Small intestine (tissue), 7 donors: Measurements from ENCODE around the gene IL1RL2. TPM values are rescaled to one million over a fixed set of nuclear protein-coding genes. Genes with fewer than 3 reads are reported as not detected.

Experiments
- DNase-seq, 2 donors: peaks; one replicate each; pipeline versions ENCODE4 v3.0.0 to v3.0.0-alpha.2; 2013
- FAIRE-seq: peaks from 2 replicates; lab custom pipeline; 2012; peaks lifted over from hg19 to GRCh38; lab: Jason Lieb, UNC
- H3K27ac ChIP-seq, 3 donors: one replicate each; pipeline ENCODE4 v1.5.1; 2013; ENCODE audit warnings: low read length in 2 of 3, mild to moderate bottlenecking in 2 of 3, control low read depth in 1 of 3, inconsistent platforms in 1 of 3, low read depth in 1 of 3, moderate library complexity in 1 of 3
- H3K27me3 ChIP-seq, 3 donors: one replicate each; pipeline ENCODE4 v1.6.1; 2013; ENCODE audit warnings: low read length in 3 of 3, inconsistent platforms in 1 of 3; ENCODE audit not compliant: control insufficient read depth in 3 of 3, insufficient read depth in 3 of 3
- H3K36me3 ChIP-seq, 3 donors: one replicate each; pipeline ENCODE4 v1.6.1; 2013; ENCODE audit warnings: low read length in 3 of 3, inconsistent platforms in 1 of 3, low read depth in 1 of 3, mild to moderate bottlenecking in 1 of 3, moderate library complexity in 1 of 3; ENCODE audit not compliant: control insufficient read depth in 3 of 3, insufficient read depth in 2 of 3
- H3K4me1 ChIP-seq, 3 donors: one replicate each; pipeline ENCODE4 v1.6.1; 2013; ENCODE audit warnings: low read length in 2 of 3, inconsistent platforms in 1 of 3, low read depth in 1 of 3, mild to moderate bottlenecking in 1 of 3, moderate library complexity in 1 of 3; ENCODE audit not compliant: control insufficient read depth in 3 of 3, insufficient read depth in 2 of 3
- H3K4me3 ChIP-seq, 3 donors: one replicate each; pipeline ENCODE4 v1.5.1; 2013; ENCODE audit warnings: low read length in 3 of 3, control low read depth in 1 of 3, inconsistent platforms in 1 of 3, low read depth in 1 of 3, mild to moderate bottlenecking in 1 of 3, moderate library complexity in 1 of 3
- H3K9me3 ChIP-seq, 2 donors: one replicate each; pipeline ENCODE4 v1.6.1; 2013; ENCODE audit warnings: low read depth in 1 of 2, low read length in 1 of 2; ENCODE audit not compliant: control insufficient read depth in 2 of 2, insufficient read depth in 1 of 2
- WGBS, 3 donors: extraction: QIAGEN DNeasy Blood & Tissue Kit; methylation state at CpG; one replicate each; pipeline ENCODE4 v1.1.7; 2013; 5-methylcytosine and 5-hydroxymethylcytosine counted together
- polyA plus RNA-seq, 4 donors: library from polyadenylated mRNA; stranded (reverse) in 3 of 4; unstranded in 1 of 4; fragments of 200-250 nt in 3 of 4; fragments of 120-200 nt in 1 of 4; gene quantifications; one replicate each; pipeline versions ENCODE4 v1.2.1 to v1.2.3, GENCODE V29; 2013
- donor health status: healthy with polysubstance abuse.
- donor health status: control.
- donor health status: control.
- donor health status: Bipolar disorder and iron deficiency.
- donor health status: healthy.

IL1RL2 gene
- polyA plus RNA-seq, 4 donors: 0.25 to 0.34 TPM; not detected in 2

- no peak for DNase-seq
Measured at GRCh38 chr2:102181919-102182635, 4.7 kb upstream of the IL1RL2 start.

GRCh38 chr2:102184018-102184417 is 2.8 kb upstream of the IL1RL2 start:
- H3K27me3 ChIP-seq: peaks cover 0 to 25% (median 2%) of the 10 kb centered on the region in 3 donors
- WGBS, 3 donors: 60 to 72% (median 65%) methylated on average over 2 of the region's 2 CpGs
- H3K36me3 ChIP-seq: no peaks in the 10 kb centered on the region
- H3K4me3 ChIP-seq: no peak overlapping the region
- H3K4me1 ChIP-seq: peaks cover 0 to 3% (median 0%) of the 10 kb centered on the region in 3 donors
- H3K9me3 ChIP-seq: no peaks in the 10 kb centered on the region
- no peak for DNase-seq
- no peak overlapping the region for H3K27ac ChIP-seq
- FAIRE-seq: no peak

More at GRCh38 chr2:102181919-102182635, 4.7 kb upstream of the IL1RL2 start:
- H3K4me3 ChIP-seq: no peak overlapping the region
- FAIRE-seq: no peak
- H3K36me3 ChIP-seq: peaks cover 0 to 7% (median 0%) of the 10 kb centered on the region in 3 donors
- peaks cover 0 to 1% (median 0%) of the 10 kb centered on the region in 3 donors for H3K4me1 ChIP-seq
- no peaks in the 10 kb centered on the region for H3K9me3 ChIP-seq
- H3K27ac ChIP-seq: peak overlapping the region in 1 of 3 donors; percentile 9
- H3K27me3 ChIP-seq: peaks cover 0 to 13% (median 2%) of the 10 kb centered on the region in 3 donors
- WGBS, 3 donors: 70 to 79% (median 78%) methylated on average over 7 of the region's 7 CpGs

- Histone ChIP-seq H3K27me3 (peaks cover 0 to 25% (median 2%) of the 10 kb centered on the region in 3 donors), H3K4me3 (no peak overlapping the region), H3K9me3 (no peaks in the 10 kb centered on the region), H3K36me3 (no peaks in the 10 kb centered on the region), H3K27ac (no peak overlapping the region), H3K4me1 (peaks cover 0 to 3% (median 0%) of the 10 kb centered on the region in 3 donors)
- no peak for FAIRE-seq
- DNase-seq: no peak
- WGBS, 3 donors: 83 to 96% (median 88%) methylated on average over 1 of the region's 1 CpG
Measured at GRCh38 chr2:102184568-102184967, 2.3 kb upstream of the IL1RL2 start.

GRCh38 chr2:102185347-102185746 is 1.5 kb upstream of the IL1RL2 start:
- Histone ChIP-seq H3K9me3 (no peaks in the 10 kb centered on the region), H3K4me3 (no peak overlapping the region), H3K4me1 (peaks cover 0 to 7% (median 0%) of the 10 kb centered on the region in 3 donors), H3K27ac (no peak overlapping the region), H3K27me3 (peaks cover 0 to 25% (median 2%) of the 10 kb centered on the region in 3 donors), H3K36me3 (no peaks in the 10 kb centered on the region)
- DNase-seq: no peak
- 11 to 22% (median 18%) methylated on average over 2 of the region's 2 CpGs for WGBS, 3 donors
- FAIRE-seq: no peak

- H3K4me3 ChIP-seq: peak overlapping the region; percentile 16 to 42 (median 25)
- DNase-seq (peak in 1 of 2 donors; percentile 56), FAIRE-seq (no peak)
- H3K4me1 ChIP-seq: peaks cover 0 to 10% (median 0%) of the 10 kb centered on the region in 3 donors
- no peaks in the 10 kb centered on the region for H3K9me3 ChIP-seq
- peaks cover 0 to 25% (median 0%) of the 10 kb centered on the region in 3 donors for H3K27me3 ChIP-seq
- WGBS, 3 donors: 3 to 10% (median 10%) methylated on average over 47 to 50 of the region's 50 CpGs
- no peaks in the 10 kb centered on the region for H3K36me3 ChIP-seq
- peak overlapping the region in 1 of 3 donors; percentile 7 for H3K27ac ChIP-seq
Measured at GRCh38 chr2:102187496-102188150, 800 bp downstream of the IL1RL2 start.

GRCh38 chr2:102190430-102191107 is 3.7 kb downstream of the IL1RL2 start:
- peaks cover 0 to 10% (median 0%) of the 10 kb centered on the region in 3 donors for H3K4me1 ChIP-seq
- 39 to 73% (median 52%) methylated on average over 10 of the region's 10 CpGs for WGBS, 3 donors
- no peaks in the 10 kb centered on the region for H3K36me3 ChIP-seq
- H3K27me3 ChIP-seq: peaks cover 0 to 20% (median 0%) of the 10 kb centered on the region in 3 donors
- FAIRE-seq: peak; percentile 47
- DNase-seq: peak; percentile 26 to 79
- no peak overlapping the region for H3K27ac ChIP-seq
- H3K9me3 ChIP-seq: no peaks in the 10 kb centered on the region
- no peak overlapping the region for H3K4me3 ChIP-seq

GRCh38 chr2:102191501-102191900 is 4.7 kb downstream of the IL1RL2 start:
- 90 to 96% (median 92%) methylated on average over 1 of the region's 1 CpG for WGBS, 3 donors
- H3K27me3 ChIP-seq: peaks cover 0 to 17% (median 0%) of the 10 kb centered on the region in 3 donors
- FAIRE-seq: no peak

GRCh38 chr2:102193074-102193473 is 6.3 kb downstream of the IL1RL2 start:
- FAIRE-seq: no peak
- H3K9me3 ChIP-seq: no peaks in the 10 kb centered on the region
- no peak overlapping the region for H3K4me3 ChIP-seq
- H3K27ac ChIP-seq: no peak overlapping the region
- no peak for DNase-seq
- peaks cover 0 to 7% (median 0%) of the 10 kb centered on the region in 3 donors for H3K4me1 ChIP-seq
- H3K27me3 ChIP-seq: peaks cover 0 to 2% (median 0%) of the 10 kb centered on the region in 3 donors
- 73 to 84% (median 83%) methylated on average over 1 of the region's 1 CpG for WGBS, 3 donors
- H3K36me3 ChIP-seq: no peaks in the 10 kb centered on the region

More at GRCh38 chr2:102191501-102191900, 4.7 kb downstream of the IL1RL2 start:
- Histone ChIP-seq H3K36me3 (no peaks in the 10 kb centered on the region), H3K4me1 (peaks cover 0 to 10% (median 0%) of the 10 kb centered on the region in 3 donors), H3K9me3 (no peaks in the 10 kb centered on the region), H3K4me3 (no peak overlapping the region), H3K27ac (no peak overlapping the region)
- no peak for DNase-seq
